K562 treated with DMSO at 1 percent for 48 hours (cell line): ENCODE data around the gene CCDC33. TPM values are rescaled to one million over a fixed set of nuclear protein-coding genes. Genes with fewer than 3 reads are reported as not detected.

ENCODE experiments used
- total RNA-seq: library from RNA; unstranded; fragments of 300-600 nt; gene quantifications from 2 replicates; pipeline ENCODE4 v1.2.3, GENCODE V29; 2022; ENCODE audit warnings: low replicate concordance; ENCODE audit errors: extremely low read depth

The CCDC33 gene
- not detected in 2 replicates for total RNA-seq

GRCh38 chr15:74235962-74236361, at the start of gene CCDC33:
Gene CCDC33, plus strand, starts transcription at chr15:74236326. Its CDS starts 394 bp downstream, at chr15:74236720.

DNA sequence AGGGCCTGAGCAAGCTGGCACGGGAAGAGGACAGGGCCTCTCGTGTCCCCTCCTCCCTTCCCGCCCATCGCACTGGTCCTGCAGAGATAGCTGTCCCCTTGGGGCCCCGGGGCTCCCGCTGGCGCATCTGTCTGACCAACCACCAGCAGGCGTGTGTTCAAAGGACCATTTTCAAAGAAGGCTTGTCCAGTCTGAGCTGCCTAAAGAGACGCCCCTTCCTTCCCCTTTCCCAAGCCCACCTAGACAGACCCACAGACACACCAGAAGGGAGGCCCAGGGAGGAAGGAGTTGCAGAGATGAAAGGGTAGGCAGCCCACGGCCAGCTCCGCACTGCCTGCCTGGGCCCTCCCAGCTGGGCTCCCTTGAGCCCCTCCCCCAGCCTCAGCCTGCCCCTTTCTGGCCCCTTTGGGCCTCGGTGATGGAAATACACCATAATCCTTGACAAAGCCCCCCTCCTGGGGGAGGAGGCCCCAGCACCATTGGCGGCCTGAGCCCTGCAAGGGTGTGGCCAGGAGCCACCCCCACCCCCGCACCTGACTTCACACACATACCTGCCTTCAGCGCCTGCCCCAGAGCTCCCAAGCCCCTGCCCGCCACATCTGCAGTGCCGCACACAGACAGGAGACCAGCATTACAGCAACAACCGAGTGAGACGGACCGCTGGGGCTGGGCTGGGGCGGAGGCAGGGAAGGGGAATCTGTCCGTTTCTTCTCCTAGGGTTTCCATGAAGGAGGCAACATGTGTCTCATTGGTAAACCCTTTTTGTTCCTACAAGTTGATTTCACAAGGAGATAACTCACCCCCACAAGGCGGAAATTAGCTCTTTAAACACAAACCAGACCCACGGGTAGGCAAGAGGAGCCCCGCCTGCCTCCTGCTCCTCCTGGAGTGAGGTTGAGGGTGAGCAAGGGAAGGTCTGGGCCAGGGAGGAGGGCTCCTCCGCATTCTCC, 33.4 kb upstream of the CCDC33 start, which contains the start of gene STRA6:
Gene STRA6 (minus strand): TSS at position 336 of the 950 bp plus-strand sequence. CDS start 520 bp downstream, outside the sequence.

DNA sequence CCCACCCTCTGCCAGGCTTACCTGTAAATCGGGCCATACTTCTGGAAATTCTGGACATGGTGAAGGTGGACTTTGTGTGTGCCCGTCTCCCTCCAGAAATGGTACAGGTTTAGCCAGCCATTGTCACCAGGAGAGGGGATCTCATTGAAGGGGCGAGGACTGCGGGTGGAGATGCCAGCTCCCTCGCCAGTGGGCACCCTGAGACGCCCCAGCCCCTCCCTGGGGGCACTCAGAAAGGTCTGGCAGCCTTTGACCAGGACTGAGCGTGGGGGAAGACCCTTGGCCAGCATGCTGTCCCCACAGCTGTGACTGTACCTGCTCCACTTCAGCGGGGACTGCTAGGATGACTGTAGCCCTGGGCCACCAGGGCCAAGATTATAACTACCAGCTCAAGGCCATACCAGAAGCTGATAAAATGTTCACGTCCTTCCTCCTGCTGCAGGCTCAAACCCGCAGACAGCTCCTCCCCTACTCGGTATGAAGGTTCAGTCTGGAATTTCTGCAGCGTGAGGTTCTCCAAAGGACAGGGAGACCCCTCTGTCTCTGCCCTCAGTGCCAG, 131.2 kb downstream of the CCDC33 start, which contains the start of gene CYP11A1:
Gene CYP11A1 (minus strand): TSS at position 351 of the 559 bp plus-strand sequence. CDS start 61 bp downstream, at position 290.

Other genes starting within 250 kb of the CCDC33 start
- gene STOML1, start 244.0 kb upstream of the CCDC33 start, total RNA-seq = not detected in 2 replicates
- gene PML, start 241.6 kb upstream of the CCDC33 start, total RNA-seq = not detected in 2 replicates
- gene GOLGA6A, start 153.8 kb upstream of the CCDC33 start, total RNA-seq = not detected in 2 replicates
- not detected in 2 replicates for gene ISLR2, start 105.7 kb upstream of the CCDC33 start, total RNA-seq
- gene ISLR, start 62.6 kb upstream of the CCDC33 start, total RNA-seq = not detected in 2 replicates
- not detected in 2 replicates for gene STRA6, start 33.5 kb upstream of the CCDC33 start, total RNA-seq
- gene CYP11A1, start 131.3 kb downstream of the CCDC33 start, total RNA-seq = not detected in 2 replicates
- gene SEMA7A, start 197.6 kb downstream of the CCDC33 start, total RNA-seq = not detected in 2 replicates
- not detected in 2 replicates for gene UBL7, start 224.8 kb downstream of the CCDC33 start, total RNA-seq